ENCODE measurements around the gene EXOC6B.

DNA sequence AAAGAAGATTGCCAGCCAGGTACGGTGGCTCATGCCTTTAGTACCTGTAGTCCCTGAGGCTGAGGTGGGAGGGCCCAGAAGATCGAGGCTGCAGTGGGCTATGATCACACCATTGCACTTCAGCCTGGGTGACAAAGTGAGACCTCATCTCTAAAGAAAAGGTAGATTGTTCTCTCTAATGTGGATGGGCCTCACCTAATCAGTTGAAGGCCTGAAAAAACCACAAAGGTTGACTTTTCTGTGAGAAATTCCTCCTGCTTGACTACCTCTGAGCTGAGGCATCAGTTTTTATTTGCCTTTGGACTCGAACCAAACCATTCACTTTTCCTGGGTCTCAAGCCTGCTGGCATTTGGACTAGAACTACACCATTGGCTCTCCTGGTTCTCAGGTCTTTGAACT, 536.1 kb downstream of the EXOC6B start:
- TF ChIP-seq, protein P1, sequence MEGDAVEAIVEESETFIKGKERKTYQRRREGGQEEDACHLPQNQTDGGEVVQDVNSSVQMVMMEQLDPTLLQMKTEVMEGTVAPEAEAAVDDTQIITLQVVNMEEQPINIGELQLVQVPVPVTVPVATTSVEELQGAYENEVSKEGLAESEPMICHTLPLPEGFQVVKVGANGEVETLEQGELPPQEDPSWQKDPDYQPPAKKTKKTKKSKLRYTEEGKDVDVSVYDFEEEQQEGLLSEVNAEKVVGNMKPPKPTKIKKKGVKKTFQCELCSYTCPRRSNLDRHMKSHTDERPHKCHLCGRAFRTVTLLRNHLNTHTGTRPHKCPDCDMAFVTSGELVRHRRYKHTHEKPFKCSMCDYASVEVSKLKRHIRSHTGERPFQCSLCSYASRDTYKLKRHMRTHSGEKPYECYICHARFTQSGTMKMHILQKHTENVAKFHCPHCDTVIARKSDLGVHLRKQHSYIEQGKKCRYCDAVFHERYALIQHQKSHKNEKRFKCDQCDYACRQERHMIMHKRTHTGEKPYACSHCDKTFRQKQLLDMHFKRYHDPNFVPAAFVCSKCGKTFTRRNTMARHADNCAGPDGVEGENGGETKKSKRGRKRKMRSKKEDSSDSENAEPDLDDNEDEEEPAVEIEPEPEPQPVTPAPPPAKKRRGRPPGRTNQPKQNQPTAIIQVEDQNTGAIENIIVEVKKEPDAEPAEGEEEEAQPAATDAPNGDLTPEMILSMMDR (IDR thresholded peaks at IDR 0.05): no peak
- TF ChIP-seq POLR2A (IDR thresholded peaks at IDR 0.05): no peak

Data from heart left ventricle (tissue), 13 donors.